Measurements from ENCODE around the gene COL6A1.
A peak's percentile ranks its signal among the peaks of the same experiment; 100 is the strongest.
"Not testable (repeated sequence)": the region's sequence is repeated elsewhere in the genome, so short reads cannot be mapped to it uniquely, and the experiment has no call there.

Gene COL6A1

GRCh38 chr21:46033410-46034400, 52.1 kb downstream of the COL6A1 start:
- no peak for DNase-seq

GRCh38 chr21:46035809-46036695, 54.5 kb downstream of the COL6A1 start:
- DNase-seq: no peak

- no peak for DNase-seq
Observed at GRCh38 chr21:46036696-46037330, 55.2 kb downstream of the COL6A1 start.

- no peak for DNase-seq
Observed at GRCh38 chr21:46037331-46038325, 56.1 kb downstream of the COL6A1 start.

- DNase-seq: no peak
Observed at GRCh38 chr21:46038341-46038829, 56.8 kb downstream of the COL6A1 start.

GRCh38 chr21:46038871-46039397, 57.4 kb downstream of the COL6A1 start:
- no peak for DNase-seq

GRCh38 chr21:46039891-46040660, 58.5 kb downstream of the COL6A1 start:
- no peak for DNase-seq

- DNase-seq: no peak
Observed at GRCh38 chr21:46040707-46041106, 59.1 kb downstream of the COL6A1 start.

- no peak for DNase-seq
Observed at GRCh38 chr21:46041183-46041582, 59.6 kb downstream of the COL6A1 start.

GRCh38 chr21:46045154-46045553, 63.6 kb downstream of the COL6A1 start:
- no peak for DNase-seq

GRCh38 chr21:46046471-46046870, 64.9 kb downstream of the COL6A1 start:
- DNase-seq: no peak

GRCh38 chr21:46046906-46047305, 65.3 kb downstream of the COL6A1 start:
- DNase-seq: not testable (repeated sequence)

- DNase-seq: no peak
Observed at GRCh38 chr21:46048926-46049889, 67.6 kb downstream of the COL6A1 start.

- DNase-seq: no peak
Observed at GRCh38 chr21:46049890-46050667, 68.5 kb downstream of the COL6A1 start.

- no peak for DNase-seq
Observed at GRCh38 chr21:46050668-46051378, 69.3 kb downstream of the COL6A1 start.

- DNase-seq: no peak
Observed at GRCh38 chr21:46051379-46051770, 69.8 kb downstream of the COL6A1 start.

GRCh38 chr21:46051821-46052675, 70.5 kb downstream of the COL6A1 start:
- DNase-seq: peak; percentile 27
